ENCODE results near the gene SEC14L5.

DNA sequence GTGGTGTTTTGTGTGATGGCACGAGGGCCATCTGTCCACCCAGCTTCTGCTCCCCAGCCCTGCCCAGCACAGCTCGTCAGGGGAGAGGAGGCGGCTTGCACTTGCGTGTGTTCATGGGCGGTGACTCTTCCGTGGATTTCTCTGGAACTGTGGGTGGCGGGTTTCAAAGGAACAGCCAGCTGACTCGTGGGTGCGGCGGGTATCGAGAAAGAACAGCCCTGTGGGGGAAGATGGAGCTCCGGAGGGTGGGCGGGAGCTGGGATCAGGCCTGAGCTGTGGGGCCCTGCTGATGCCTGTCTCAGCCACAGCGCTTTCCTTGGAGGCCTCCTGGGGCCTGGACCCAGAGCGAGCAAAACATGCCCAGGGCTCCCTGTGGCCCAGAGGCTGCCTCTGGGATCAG is 62.4 kb downstream of the SEC14L5 start:
- TF ChIP-seq, protein P1, sequence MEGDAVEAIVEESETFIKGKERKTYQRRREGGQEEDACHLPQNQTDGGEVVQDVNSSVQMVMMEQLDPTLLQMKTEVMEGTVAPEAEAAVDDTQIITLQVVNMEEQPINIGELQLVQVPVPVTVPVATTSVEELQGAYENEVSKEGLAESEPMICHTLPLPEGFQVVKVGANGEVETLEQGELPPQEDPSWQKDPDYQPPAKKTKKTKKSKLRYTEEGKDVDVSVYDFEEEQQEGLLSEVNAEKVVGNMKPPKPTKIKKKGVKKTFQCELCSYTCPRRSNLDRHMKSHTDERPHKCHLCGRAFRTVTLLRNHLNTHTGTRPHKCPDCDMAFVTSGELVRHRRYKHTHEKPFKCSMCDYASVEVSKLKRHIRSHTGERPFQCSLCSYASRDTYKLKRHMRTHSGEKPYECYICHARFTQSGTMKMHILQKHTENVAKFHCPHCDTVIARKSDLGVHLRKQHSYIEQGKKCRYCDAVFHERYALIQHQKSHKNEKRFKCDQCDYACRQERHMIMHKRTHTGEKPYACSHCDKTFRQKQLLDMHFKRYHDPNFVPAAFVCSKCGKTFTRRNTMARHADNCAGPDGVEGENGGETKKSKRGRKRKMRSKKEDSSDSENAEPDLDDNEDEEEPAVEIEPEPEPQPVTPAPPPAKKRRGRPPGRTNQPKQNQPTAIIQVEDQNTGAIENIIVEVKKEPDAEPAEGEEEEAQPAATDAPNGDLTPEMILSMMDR (IDR thresholded peaks at IDR 0.05), result no peak
- TF ChIP-seq POLR2A (IDR thresholded peaks at IDR 0.05) (no peak), EP300 (IDR thresholded peaks at IDR 0.05) (no peak), POLR2AphosphoS5 (IDR thresholded peaks at IDR 0.05) (no peak)
